A204.1 (cell line): ENCODE results near the gene SSTR3.
"Not testable (repeated sequence)": the region's sequence is repeated elsewhere in the genome, so short reads cannot be mapped to it uniquely, and the experiment has no call there.

Source experiments
- FAIRE-seq: peaks from 2 replicates; lab custom pipeline; 2012; peaks lifted over from hg19 to GRCh38; lab: Jason Lieb, UNC

SSTR3 gene

DNA sequence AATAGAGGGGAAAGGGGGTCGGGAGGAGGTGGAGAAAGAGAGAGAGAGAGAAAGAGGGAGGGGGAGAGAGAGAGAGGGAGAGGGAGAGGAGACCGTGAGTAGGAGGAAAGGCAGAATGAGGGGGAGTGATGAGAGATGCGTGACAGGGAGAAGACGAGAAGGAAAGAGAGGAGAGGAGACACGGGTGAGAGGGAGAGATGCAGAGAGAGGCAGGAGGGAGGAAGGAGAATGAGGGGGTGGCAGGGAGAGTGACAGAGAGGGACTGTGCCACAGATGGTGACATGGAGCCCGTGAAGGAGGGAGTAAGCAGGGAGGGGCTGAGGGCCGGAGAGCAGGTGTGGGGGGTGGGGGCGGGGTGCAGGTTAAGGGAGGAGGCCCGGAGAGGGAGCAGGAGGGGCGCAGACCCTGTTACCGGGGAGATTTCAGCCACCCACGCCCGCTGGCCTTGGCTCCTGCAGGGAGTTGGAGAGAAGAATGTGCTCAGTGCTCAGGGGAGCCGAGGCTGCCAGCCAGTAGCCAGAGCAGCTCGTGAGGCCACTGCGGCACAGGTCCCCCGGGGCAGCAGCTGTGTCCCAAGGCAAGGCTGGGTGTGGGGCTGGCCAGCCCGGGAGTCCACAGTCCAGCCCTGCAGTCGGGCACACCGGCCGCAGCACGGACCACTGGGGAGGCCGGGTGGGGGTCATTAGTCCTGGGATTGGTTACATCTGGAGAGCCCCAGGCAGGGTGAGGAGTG, at the start of gene SSTR3:
TSS of gene SSTR3 (minus strand) at position 304 of the 733 bp plus-strand sequence. CDS start 4,674 bp downstream, outside the sequence.
- FAIRE-seq = no peak

DNA sequence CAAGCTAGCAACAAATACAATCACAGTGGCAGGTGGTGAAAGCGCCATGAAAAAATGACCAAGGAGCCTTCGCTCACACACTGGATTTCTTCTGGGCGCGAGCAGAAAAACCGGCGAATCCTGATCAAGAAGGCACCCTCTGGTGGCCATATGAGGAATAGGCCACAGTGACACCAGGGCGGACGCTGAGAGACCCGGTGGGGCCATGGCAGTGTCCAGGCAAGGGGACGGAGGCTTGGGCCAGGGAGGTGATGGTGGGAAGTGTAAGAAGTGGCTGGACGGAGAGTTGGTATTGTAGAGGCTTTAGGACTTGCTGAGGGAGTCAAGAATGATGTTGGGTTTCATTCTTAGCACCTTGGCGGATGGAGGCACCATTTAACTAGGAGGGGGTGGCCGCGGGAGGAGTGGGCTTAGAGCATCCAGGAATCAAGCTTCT, 48.6 kb upstream of the SSTR3 start:
- no peak for FAIRE-seq

DNA sequence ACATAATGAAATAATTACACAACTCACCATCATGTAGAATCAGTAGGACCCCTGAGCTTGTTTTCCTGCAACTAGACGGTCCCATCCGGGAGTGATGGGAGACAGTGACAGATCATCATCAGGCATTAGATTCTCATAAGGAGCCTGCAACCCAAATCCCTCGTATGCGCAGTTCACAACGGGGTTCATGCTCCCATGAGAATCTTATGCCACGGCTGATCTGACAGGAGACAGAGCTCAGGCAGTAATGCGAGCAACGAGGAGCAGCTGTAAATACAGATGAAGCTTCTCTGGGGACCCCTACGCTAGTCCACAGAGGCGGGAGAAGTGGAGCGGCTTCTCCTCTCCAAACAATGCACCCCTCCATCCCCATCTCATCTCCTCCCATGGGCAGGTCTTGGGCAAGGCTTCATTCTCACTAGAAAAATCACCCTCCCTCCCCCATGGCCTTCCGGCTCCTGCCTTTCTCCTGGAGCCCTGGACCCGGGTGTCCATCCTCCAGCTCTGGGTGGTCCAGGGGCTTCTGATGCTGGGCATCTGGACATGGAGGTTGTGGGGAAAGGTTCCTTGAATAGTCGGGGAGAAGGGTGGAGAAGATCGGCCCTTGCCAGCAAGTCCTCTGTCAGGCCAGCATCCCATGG, 48.0 kb upstream of the SSTR3 start:
- no peak for FAIRE-seq

DNA sequence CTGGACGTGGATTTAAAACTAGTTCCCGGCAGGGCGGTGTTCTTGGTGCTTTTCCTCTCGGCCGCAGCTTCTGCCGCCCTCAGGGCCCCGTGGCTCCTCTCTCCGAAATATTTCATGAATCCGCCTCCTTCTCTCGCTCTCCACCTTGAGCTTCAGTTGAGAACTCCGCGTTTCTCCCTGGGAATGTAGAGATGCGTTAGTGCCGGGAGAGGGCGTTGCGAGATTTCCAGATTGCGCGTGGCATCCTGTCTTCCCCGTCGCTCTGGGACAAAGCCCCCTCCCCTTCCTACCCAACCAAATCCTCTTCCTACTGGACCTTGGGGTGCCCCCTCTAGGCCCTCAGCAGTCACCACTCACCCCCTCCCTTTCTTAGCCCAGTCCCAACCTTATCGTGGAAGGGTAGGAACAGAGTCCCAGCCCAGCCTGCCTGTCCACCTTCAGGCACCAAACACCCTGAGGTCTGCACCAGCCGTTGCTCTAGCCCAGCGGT, 47.3 kb upstream of the SSTR3 start:
- FAIRE-seq = no peak

DNA sequence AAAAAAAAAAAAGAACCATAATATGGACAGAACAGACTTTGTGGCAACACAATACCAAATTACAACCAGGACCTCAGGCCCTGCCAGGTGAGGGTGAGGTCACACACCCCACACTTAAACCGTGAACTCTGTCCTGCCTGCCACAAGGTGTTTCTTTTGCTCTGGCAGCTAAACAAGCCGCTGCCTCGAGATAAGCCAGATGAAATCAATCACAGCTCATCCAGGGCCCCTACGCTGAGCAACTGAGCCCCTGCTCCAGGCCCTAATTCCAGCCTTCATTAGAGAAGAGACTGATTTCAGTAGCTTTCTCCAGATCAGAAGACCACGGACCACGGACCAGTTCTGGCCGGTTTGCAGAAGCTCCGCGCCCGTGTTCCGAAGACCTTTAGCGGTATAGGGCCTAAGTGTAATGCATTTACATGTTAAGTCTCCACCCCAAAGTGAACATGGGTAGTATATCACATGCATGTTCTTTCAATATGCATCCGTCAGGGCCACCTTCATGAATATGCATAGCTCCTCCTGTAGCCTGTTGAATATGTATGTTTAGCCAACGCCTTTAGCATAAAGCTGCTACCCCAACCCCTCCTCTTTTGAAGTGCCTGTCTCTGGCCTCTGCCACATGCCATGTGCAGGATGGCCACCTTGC, 46.6 kb upstream of the SSTR3 start:
- no peak for FAIRE-seq

DNA sequence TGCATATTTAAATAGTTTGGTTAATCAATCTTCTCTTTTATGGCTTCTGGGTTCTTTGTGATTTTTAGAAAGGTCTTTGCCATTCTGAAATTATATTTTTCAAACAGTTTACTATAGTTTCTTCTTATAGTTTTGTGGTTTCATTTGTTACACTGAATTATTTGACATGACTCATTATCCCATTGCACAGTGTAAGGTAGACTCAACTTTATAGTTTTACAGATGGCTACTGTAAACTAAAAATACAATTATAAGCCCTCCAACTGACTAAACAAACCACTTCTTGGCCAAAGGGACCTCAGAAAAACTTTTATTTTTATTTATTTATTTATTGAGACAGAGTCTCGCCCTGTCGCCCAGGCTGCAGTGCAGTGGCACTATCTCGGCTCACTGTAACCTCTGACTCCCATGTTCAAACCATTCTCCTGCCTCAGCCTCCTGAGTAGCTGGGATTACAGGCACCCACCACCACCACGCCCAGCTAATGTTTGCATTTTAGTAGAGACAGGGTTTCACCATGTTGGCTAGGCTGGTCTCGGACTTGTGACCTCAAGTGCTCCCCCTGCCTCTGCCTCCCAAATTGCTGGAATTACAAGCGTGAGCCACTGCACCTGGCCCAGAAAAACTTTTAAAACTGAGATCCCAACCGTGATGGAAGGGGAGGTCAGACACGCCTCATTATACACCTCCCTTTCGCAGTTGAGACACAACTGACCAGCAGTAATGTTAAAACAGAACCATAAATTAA, 45.9 kb upstream of the SSTR3 start:
- no peak for FAIRE-seq

DNA sequence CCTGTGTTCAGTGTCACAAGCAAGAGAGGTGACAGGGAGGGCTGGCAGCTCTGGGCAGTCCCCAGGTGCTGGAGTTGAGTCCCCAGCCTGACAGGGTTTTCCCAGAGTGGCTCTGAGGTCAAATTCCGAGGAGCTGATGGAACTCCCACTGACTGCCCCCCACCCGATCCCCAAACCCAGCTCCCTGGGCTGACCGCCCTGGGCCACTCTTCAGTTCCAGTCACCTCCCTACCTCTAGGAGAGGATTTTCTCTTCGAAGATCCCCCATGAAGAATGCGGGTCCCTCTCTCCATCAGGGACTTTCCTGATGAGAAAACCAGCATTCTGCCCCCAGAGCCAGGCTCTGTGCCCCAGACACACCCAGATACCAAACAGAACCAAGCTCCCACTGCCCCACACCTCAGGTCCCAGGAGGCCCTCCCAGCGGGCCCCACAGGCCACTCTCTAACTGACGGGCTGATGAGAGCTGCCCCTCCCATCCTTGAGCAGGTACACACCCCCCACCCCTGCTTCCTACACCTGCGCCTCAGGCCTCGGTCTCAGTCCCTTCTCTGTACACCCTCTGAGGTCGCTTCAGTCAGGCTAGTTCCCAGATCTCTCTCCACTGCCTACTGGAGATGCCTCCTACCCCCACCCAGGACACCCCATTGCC, 43.9 kb upstream of the SSTR3 start:
- FAIRE-seq = no peak

DNA sequence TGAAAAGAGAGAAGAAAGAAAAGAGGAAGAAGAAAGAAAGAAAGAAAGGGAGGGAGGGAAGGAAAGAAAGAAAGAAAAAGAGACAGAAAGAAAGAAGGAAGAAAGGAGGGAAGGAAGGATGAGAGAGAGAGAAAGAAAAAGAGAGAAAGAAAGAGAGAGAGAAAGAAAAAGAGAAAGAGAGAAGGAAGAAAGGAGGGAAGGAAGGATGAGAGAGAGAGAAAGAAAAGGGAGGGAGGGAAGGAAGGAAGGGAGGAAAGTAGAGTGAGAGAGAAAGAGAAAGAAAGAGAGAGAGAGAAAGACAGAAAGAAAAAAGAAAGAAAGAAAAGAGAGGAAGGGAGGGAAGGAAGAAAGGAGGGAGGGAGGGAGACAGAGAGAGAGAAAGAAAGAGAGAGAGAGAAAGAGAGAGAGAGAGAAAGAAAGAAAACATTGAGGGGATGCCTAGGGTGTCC, 43.3 kb upstream of the SSTR3 start:
- FAIRE-seq = no peak

DNA sequence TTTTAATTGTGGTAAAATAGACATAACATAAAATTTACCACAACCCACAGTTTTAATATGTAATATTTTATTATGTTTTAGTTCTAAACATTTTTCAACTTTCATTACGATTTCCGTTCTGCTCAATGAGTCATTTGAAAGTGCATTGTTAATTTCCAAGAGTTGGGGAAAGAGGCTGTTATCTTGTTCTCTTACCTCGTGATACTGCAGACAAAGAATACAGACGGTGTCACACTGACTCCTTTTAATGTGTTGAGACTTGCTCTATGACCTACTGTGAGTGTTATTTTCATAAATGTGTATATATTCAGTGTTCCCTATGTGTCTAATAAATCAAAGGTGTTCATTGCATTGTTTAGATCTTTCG, 42.6 kb upstream of the SSTR3 start:
- no peak for FAIRE-seq

DNA sequence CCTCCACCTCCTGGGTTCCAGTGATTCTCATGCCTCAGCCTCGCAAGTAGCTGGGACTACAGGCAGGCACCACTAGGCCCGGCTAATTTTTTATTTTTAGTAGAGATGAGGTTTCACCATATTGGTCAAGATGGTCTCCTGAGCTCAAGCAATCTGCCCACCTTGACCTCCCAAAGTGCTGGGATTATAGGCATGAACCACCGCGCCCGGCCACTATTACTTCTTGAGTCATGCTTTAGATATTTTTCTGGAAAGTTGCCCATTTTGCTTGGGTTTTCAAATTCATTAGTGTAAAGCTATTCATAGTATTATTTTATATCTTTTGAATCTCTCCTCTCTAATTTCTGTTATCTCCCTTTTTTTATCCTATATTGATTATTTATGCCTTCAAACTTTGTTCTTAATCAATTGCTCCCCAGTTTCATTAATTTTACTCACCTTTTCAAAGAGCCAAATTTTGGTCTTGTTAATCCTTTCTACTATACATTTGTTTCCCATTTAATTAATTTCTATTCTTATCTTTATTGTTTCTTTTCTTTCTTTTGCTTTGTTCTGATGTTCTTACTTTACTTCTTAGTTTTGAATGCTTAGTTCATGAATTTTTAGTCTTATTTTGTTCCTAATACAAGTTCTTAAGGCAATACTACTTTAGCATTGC, 42.1 kb upstream of the SSTR3 start:
- no peak for FAIRE-seq

DNA sequence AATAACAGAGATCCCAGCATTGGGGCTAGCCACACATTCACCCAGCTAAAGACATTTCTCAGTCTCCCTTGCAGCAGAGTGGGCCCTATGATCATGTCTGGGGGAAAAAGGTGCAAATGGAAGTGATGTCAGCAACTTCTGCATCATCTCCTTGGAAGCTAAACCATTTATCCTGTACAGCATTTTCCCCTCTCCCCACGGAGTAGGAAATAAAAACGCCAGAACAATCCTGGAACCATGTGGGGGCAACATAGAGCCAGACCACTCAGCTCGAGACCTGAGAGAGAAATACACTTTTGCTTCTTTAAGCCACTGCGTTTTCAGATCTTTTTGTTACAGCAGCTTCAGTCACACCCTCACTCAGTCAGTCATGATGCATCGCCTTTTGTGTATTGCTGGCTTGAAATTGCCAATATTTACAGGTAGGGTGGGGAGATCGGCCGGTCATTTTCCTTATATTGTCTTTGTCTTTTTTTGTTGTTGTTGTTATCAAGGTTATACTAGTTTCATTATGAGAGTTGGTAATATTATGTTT, 40.9 kb upstream of the SSTR3 start:
- FAIRE-seq = no peak

DNA sequence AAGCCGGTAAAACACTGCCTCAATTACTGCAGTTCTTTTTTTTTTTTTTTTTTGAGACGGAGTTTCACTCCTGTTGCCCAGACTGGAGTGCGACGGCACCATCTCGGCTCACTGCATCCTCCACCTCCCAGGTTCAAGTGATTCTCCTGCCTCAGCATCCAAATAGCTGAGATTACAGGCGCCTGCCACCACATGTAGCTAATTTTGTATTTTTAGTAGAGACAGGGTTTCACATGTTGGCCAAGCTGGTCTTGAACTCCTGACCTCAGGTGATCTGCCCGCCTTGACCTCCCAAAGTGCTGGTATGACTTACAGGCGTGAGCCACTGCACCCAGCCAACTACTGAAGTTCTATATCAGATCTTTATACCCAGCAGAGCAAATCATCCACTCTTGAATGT, 39.6 kb upstream of the SSTR3 start:
- FAIRE-seq = not testable (repeated sequence)

DNA sequence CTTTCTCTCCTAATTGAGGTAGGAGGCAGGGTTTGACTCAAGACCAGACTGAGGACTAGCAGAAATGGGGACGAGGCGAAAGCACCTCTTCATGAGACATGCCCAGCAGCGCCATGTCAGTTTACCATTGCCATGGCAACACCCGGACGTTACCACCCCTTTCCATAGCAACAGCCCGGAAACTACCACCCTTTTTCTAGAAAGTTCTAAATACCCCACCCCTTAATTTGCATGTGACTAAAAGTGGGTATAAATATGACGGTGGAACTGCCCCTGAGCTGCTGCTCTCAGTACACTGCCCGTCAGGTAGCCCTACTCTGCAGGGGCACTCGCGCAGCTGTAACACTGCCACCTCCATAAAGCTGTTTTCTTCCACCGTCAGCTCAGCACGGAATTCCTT, 37.7 kb upstream of the SSTR3 start:
- FAIRE-seq = no peak

DNA sequence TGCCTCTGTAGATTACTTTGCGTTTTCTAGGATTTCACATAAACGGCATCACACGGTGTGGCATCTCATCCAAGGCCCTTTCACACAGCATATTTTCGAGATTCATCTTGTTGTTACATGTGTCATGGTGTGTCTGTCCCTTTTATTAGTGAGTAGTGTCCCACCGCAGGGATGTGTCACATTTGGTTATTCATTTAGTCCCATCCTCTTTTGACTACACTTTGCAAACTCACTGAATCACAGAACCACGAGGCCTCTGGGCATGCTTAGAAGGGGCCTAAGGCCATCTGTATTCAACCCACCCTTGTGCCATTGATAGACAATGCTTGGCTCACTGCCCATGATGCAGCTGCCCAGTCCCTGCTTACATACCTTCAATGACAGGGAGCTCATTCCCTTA, 36.0 kb upstream of the SSTR3 start:
- no peak for FAIRE-seq

DNA sequence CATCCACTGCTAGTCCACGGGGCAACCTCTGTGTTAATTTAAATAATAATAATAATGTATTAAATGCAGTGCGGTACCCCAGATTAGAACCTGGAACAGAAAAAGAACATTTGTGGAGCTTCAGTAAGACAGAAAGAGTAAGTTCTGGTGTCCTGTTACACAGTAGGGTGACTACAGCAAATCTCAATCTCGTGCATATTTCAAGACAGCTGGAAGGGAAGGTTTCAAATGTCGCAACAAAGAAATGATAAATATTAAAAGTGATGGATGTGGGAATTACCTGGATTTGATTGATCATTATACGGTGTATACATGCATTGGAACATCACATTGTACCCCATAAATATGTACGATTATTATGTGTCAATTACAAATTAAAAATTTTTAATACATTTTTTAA, 33.5 kb upstream of the SSTR3 start:
- FAIRE-seq = no peak

DNA sequence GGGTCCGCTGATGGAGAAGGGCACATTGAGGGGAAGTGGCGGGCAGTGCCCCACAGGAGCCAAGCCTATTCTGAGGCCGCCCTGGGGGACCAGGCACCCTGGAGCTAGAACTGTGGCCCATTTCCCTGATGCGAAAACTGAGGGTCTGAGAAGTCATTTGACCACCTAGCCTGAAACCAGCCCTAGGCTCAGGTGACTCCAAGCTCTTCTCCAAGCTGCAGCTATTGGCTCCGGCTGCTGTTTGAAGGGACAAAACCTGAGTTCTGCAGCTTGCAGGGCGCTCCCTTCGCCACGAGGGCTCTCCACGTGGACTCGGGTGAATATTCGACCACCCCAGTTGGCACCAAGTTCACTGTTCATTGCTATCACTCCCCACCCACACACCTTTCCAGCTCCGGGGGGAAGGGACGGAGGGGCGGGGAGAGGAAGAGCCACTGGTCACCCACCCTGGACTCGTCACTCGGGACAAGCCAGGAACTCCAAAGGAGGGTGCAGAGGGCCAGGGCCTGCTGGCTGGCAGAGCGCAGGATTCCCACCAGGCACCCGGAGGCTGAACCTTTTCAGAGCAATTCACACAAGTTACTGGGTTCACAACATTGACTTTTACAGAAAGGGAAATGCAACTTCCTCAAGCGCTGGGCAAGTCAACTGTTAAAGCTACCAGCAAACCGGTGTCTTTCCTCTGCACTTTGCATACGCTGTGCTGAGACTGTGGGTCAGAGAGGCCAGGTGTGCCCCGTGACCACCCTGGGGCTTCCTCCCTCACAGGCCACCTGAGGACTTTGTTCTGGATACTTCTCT, 32.8 kb upstream of the SSTR3 start:
- no peak for FAIRE-seq

DNA sequence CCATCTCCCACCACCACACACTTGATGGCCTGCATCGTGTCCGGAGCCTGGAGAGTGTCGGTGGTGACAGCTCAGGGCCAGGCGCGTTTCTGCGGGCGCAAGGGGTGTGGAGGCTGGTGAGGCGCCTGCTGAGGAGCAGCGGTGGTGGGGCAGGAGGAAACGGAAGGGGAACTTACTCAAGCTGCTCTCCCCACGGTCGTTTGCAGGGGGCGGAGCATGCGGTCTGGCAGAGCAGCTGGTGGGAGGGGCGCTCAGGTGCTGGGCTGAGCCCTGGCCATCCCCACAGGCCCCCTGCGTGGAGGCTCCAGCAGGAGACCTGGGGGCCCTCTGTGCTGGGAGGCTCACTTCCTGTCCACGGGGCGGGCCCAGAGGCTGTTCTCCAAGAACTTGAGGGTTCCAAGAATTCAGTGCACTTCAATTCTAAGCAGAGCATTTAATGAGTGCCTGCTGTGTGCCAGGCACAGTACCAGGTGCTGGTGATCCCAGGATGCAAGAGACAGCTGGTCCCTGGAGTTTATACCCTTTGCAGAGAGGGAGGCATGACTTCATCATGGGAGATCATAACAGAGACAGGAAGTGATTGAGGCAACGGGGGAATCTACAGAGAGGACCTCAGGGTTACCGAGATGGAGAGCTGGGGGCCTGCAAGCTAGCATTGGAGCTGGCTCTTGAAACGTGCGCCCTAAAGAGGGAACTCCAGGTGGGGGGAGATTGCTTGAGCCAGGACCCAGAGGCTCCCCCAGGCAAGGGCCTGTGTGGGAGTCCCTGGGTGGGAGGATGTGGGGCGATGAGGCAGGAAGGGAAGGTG, 32.0 kb upstream of the SSTR3 start, which contains the start of gene RAC2:
TSS of gene RAC2 (minus strand) at position 156 of the 808 bp plus-strand sequence. CDS start at position 35, 121 bp downstream.
- FAIRE-seq = no peak

DNA sequence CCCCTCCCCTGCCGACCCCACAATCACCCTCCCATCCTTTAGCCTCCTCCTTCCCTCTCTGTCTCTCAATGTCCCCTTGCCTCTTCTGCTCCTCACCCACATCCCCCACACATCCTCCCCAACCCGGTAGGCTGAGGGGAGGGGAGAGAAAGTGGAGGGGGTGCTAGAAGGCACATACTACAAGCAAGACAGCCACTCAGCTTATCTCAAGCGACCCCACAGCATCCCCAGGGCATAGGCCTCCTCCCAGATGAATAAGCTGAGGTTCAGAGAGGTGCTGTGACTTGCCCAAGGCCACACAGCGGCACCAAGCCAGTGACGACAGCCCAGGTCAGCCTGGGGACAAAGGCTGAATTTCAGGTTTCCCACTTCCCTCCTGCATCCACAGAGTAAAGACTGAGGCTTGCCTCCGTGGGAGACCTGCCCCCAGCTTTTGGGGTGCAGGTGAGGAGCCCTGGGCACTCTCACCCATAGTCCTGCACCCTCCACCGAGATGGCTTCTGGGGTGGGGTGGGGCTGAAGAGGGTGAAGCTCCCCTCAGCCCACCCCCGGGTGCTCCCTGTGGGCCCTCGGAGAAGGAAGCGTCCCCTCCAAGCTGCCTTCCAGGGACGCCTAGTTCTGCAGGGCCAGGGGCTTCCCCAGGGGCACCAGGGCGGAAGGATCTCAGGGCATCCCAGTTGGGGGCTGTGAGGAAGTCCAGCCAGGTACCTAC, 31.3 kb upstream of the SSTR3 start:
- no peak for FAIRE-seq
